22Rv1 (cell line): ENCODE data around the gene SORCS2.

ENCODE experiments used
- ZFX ChIP-seq: fragments of 450-650 bp; IDR thresholded peaks from 2 replicates; pipeline ENCODE4 v1.6.1; 2017; ENCODE audit warnings: antibody characterized with exemption, borderline replicate concordance
- TF ChIP-seq, protein P1 (sequence below): fragments of 450-650 bp; IDR thresholded peaks from 2 replicates; pipeline ENCODE4 v1.5.1; 2017; ENCODE audit warnings: mild to moderate bottlenecking

DNA sequence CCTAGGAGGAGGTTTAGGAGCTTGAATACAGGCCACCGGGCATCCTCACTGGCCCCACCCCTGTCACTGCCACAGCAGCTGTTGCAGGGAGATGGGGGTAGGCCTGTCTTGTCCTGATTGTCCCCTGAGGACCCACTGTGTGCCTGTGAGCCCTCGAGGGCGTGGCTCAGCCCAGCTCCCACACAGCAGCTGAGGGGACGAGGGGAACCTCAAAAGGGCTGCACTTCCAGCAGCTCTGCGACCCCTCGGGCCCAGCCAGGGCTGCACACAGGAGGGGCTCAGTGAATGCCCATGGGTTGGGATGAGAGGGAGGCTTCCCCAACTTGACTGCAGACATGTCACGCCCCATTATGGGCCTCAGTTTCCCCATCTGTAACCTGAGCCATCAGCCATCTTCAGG is 521.4 kb downstream of the SORCS2 start:
- TF ChIP-seq, protein P1, sequence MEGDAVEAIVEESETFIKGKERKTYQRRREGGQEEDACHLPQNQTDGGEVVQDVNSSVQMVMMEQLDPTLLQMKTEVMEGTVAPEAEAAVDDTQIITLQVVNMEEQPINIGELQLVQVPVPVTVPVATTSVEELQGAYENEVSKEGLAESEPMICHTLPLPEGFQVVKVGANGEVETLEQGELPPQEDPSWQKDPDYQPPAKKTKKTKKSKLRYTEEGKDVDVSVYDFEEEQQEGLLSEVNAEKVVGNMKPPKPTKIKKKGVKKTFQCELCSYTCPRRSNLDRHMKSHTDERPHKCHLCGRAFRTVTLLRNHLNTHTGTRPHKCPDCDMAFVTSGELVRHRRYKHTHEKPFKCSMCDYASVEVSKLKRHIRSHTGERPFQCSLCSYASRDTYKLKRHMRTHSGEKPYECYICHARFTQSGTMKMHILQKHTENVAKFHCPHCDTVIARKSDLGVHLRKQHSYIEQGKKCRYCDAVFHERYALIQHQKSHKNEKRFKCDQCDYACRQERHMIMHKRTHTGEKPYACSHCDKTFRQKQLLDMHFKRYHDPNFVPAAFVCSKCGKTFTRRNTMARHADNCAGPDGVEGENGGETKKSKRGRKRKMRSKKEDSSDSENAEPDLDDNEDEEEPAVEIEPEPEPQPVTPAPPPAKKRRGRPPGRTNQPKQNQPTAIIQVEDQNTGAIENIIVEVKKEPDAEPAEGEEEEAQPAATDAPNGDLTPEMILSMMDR, result no peak
- TF ChIP-seq ZFX, result no peak
